Activated CD4-positive, alpha-beta T cell treated with anti-CD3 and anti-CD28 coated beads for 36 hours (primary cell): ENCODE measurements around the gene COQ6. TPM values are rescaled to one million over a fixed set of nuclear protein-coding genes. Genes with fewer than 3 reads are reported as not detected.
"Not testable (repeated sequence)": the region's sequence is repeated elsewhere in the genome, so short reads cannot be mapped to it uniquely, and the experiment has no call there.

Experiments used
- ATAC-seq: fragments of 200-7000 bp; cut with Tn5 transposase; one replicate; pipeline ENCODE4 v1.10.0; 2021; ENCODE audit warnings: mild to moderate bottlenecking, moderate library complexity
- CTCF ChIA-PET: fragments of 350-600 bp; sonication (Branson Sonifier 250); formaldehyde crosslinking; loops from one replicate; lab custom pipeline; 2021; ENCODE audit warnings: antibody characterized with exemption; lab: Charles Lee
- POLR2A ChIA-PET: fragments of 350-600 bp; sonication (Branson Sonifier 250); formaldehyde crosslinking; loops from one replicate; lab custom pipeline; 2021; ENCODE audit warnings: antibody characterized with exemption, inconsistent platforms; lab: Charles Lee
- DNase-seq: peaks from one replicate; pipeline ENCODE4 v3.0.0-alpha.2; 2020
- H3K27ac Mint-ChIP-seq: one replicate; pipeline ENCODE4 v1.8.0; 2021; ENCODE audit warnings: mixed read lengths
- H3K27me3 Mint-ChIP-seq: one replicate; pipeline ENCODE4 v1.8.0; 2021; ENCODE audit warnings: mixed read lengths
- H3K36me3 Mint-ChIP-seq: one replicate; pipeline ENCODE4 v1.8.0; 2021; ENCODE audit warnings: low read depth, mixed read lengths
- H3K4me1 Mint-ChIP-seq: one replicate; pipeline ENCODE4 v1.8.0; 2021; ENCODE audit warnings: mixed read lengths
- H3K4me3 Mint-ChIP-seq: one replicate; pipeline ENCODE4 v1.8.0; 2021; ENCODE audit warnings: mild to moderate bottlenecking, moderate library complexity, mixed read lengths
- H3K9me3 Mint-ChIP-seq: one replicate; pipeline ENCODE4 v1.8.0; 2021; ENCODE audit warnings: low read depth, mixed read lengths
- intact Hi-C, 2 experiments: fragments of 100-400 bp; cut with DNase I in 1 of 2; cut with micrococcal nuclease in 1 of 2; formaldehyde crosslinking; loops; one replicate each; pipeline versions ENCODE4 v1.14.2 to v1.15.1; 2022 to 2024; cut with DNase I, micrococcal nuclease
- total RNA-seq, 2 experiments: library from RNA; stranded (reverse); gene quantifications; one replicate each; pipeline ENCODE4 v1.2.3, GENCODE V29; 2021

The COQ6 gene
- 10 to 100 TPM; 14.1 to 17.0 TPM for total RNA-seq

- ATAC-seq (peak; percentile 96), DNase-seq (peak; percentile 95)
- H3K4me3 Mint-ChIP-seq = peak within 1 kb of the TSS; percentile 91
- intact Hi-C loops = loop anchor here (1.0 to 5.0 kb wide), 14 partner anchors 64 to 892 kb away; partner anchors contain the start of genes ALDH6A1 (in 2 of the 2), BBOF1 (in 2 of the 2), ENTPD5 (in 2 of the 2) and LIN52 (in 2 of the 2)
- H3K27me3 Mint-ChIP-seq = no peaks in the 10 kb centered on the region
- peak within 1 kb of the TSS; percentile 88 for H3K27ac Mint-ChIP-seq
- H3K36me3 Mint-ChIP-seq = peaks cover 4% of the 10 kb centered on the region
- CTCF ChIA-PET = interaction anchor here (0.6 to 1.0 kb wide), 7 partner anchors 8 to 564 kb away, joined by 3 to 4 read pairs (median 3); partner anchors contain the start of gene PTGR2
- POLR2A ChIA-PET = interaction anchor here (0.6 to 1.0 kb wide), 3 partner anchors 14 to 99 kb away, joined by 3 to 4 read pairs (median 3); partner anchors contain the start of genes BBOF1, ENTPD5 and PTGR2
- peaks cover 14% of the 10 kb centered on the region for H3K4me1 Mint-ChIP-seq
- H3K9me3 Mint-ChIP-seq = no peaks in the 10 kb centered on the region
Measured at GRCh38 chr14:73949752-73950734, at the start of gene COQ6, which contains the start of gene FAM161B. Gene COQ6, plus strand, starts transcription at chr14:73950302. Its CDS starts 31 bp downstream, at chr14:73950333. Gene FAM161B, minus strand, starts transcription at chr14:73950094. Its CDS starts 68 bp downstream, at chr14:73950026.

- Mint-ChIP-seq H3K27me3 (no peaks in the 10 kb centered on the region), H3K27ac (no peak overlapping the region), H3K4me3 (no peak overlapping the region), H3K4me1 (no peaks in the 10 kb centered on the region), H3K36me3 (peaks cover 46% of the 10 kb centered on the region), H3K9me3 (no peaks in the 10 kb centered on the region)
- intact Hi-C loops = no loop called here
- ChIA-PET POLR2A (no interaction called here), CTCF (no interaction called here)
- DNase-seq = no peak
- no peak for ATAC-seq
Measured at GRCh38 chr14:73903028-73903427, 47.1 kb upstream of the COQ6 start.

- ATAC-seq = no peak
- ChIA-PET POLR2A (no interaction called here), CTCF (no interaction called here)
- DNase-seq = no peak
- intact Hi-C loops = no loop called here
- Mint-ChIP-seq H3K4me3 (no peak overlapping the region), H3K4me1 (peaks cover 7% of the 10 kb centered on the region), H3K36me3 (peaks cover 75% of the 10 kb centered on the region), H3K27me3 (no peaks in the 10 kb centered on the region), H3K27ac (peak overlapping the region; percentile 37), H3K9me3 (peaks cover 5% of the 10 kb centered on the region)
Measured at GRCh38 chr14:73909681-73910080, 40.4 kb upstream of the COQ6 start.

- intact Hi-C loops = no loop called here
- ChIA-PET POLR2A (no interaction called here), CTCF (interaction anchor here (0.9 kb wide), 1 partner anchor 280 kb away, joined by 3 read pairs; no protein-coding TSS in a partner anchor)
- no peaks in the 10 kb centered on the region for H3K27me3 Mint-ChIP-seq
- peaks cover 63% of the 10 kb centered on the region for H3K36me3 Mint-ChIP-seq
- H3K4me1 Mint-ChIP-seq = peaks cover 7% of the 10 kb centered on the region
- no peak for DNase-seq
- no peak for ATAC-seq
- no peak overlapping the region for H3K4me3 Mint-ChIP-seq
- H3K9me3 Mint-ChIP-seq = peaks cover 5% of the 10 kb centered on the region
- no peak overlapping the region for H3K27ac Mint-ChIP-seq
Measured at GRCh38 chr14:73913256-73913655, 36.8 kb upstream of the COQ6 start.

GRCh38 chr14:73916324-73916723 lies 33.8 kb upstream of the COQ6 start:
- Mint-ChIP-seq H3K4me1 (peaks cover under 1% of the 10 kb centered on the region), H3K36me3 (peaks cover 52% of the 10 kb centered on the region), H3K9me3 (peaks cover under 1% of the 10 kb centered on the region), H3K27ac (no peak overlapping the region), H3K4me3 (no peak overlapping the region), H3K27me3 (no peaks in the 10 kb centered on the region)
- no peak for ATAC-seq
- ChIA-PET POLR2A (no interaction called here), CTCF (interaction anchor here (0.5 to 1.2 kb wide), 2 partner anchors 19 to 1118 kb away, joined by 3 read pairs; no protein-coding TSS in a partner anchor)
- intact Hi-C loops = no loop called here
- no peak for DNase-seq

GRCh38 chr14:73919457-73919856 lies 30.6 kb upstream of the COQ6 start:
- H3K27me3 Mint-ChIP-seq, DNase-seq, H3K27ac Mint-ChIP-seq, POLR2A ChIA-PET, H3K4me3 Mint-ChIP-seq, H3K4me1 Mint-ChIP-seq, H3K9me3 Mint-ChIP-seq, intact Hi-C loops, ATAC-seq: not testable (repeated sequence)
- CTCF ChIA-PET = interaction anchor here (1.4 kb wide), 1 partner anchor 16 kb away, joined by 3 read pairs; no protein-coding TSS in a partner anchor
- peaks cover 39% of the 10 kb centered on the region for H3K36me3 Mint-ChIP-seq

GRCh38 chr14:73924337-73924736 lies 25.8 kb upstream of the COQ6 start:
- DNase-seq (no peak), ATAC-seq (no peak)
- Mint-ChIP-seq H3K36me3 (peaks cover 65% of the 10 kb centered on the region), H3K4me3 (no peak overlapping the region), H3K4me1 (no peaks in the 10 kb centered on the region), H3K27me3 (no peaks in the 10 kb centered on the region), H3K27ac (no peak overlapping the region), H3K9me3 (no peaks in the 10 kb centered on the region)
- CTCF ChIA-PET = interaction anchor here (1.1 kb wide), 1 partner anchor 19 kb away, joined by 3 read pairs; no protein-coding TSS in a partner anchor
- intact Hi-C loops = no loop called here
- POLR2A ChIA-PET = no interaction called here

- Mint-ChIP-seq H3K36me3 (peaks cover 17% of the 10 kb centered on the region), H3K9me3 (no peaks in the 10 kb centered on the region), H3K27ac (no peak overlapping the region), H3K4me1 (peaks cover 4% of the 10 kb centered on the region), H3K4me3 (no peak overlapping the region), H3K27me3 (no peaks in the 10 kb centered on the region)
- intact Hi-C loops = no loop called here
- ATAC-seq (no peak), DNase-seq (no peak)
- CTCF ChIA-PET = interaction anchor here (0.6 to 1.3 kb wide), 14 partner anchors 8 to 900 kb away, joined by 3 to 6 read pairs (median 3); partner anchors contain the start of genes COQ6 and FAM161B
- POLR2A ChIA-PET = interaction anchor here (1.3 kb wide), 1 partner anchor 14 kb away, joined by 4 read pairs; the partner anchor contains the start of genes COQ6 and FAM161B
Measured at GRCh38 chr14:73935666-73936065, 14.4 kb upstream of the COQ6 start.

- H3K27ac Mint-ChIP-seq = no peak overlapping the region
- H3K4me1 Mint-ChIP-seq = no peaks in the 10 kb centered on the region
- ATAC-seq (no peak), DNase-seq (no peak)
- H3K27me3 Mint-ChIP-seq = no peaks in the 10 kb centered on the region
- intact Hi-C loops = no loop called here
- ChIA-PET CTCF (interaction anchor here (0.7 to 1.3 kb wide), 3 partner anchors 20 to 105 kb away, joined by 4 read pairs; no protein-coding TSS in a partner anchor), POLR2A (no interaction called here)
- H3K4me3 Mint-ChIP-seq = no peak overlapping the region
- H3K36me3 Mint-ChIP-seq = peaks cover 14% of the 10 kb centered on the region
- no peaks in the 10 kb centered on the region for H3K9me3 Mint-ChIP-seq
Measured at GRCh38 chr14:73936548-73936947, 13.6 kb upstream of the COQ6 start.

GRCh38 chr14:73937012-73937411 lies 13.1 kb upstream of the COQ6 start:
- Mint-ChIP-seq H3K9me3 (no peaks in the 10 kb centered on the region), H3K4me3 (no peak overlapping the region), H3K4me1 (no peaks in the 10 kb centered on the region), H3K27me3 (no peaks in the 10 kb centered on the region), H3K27ac (no peak overlapping the region), H3K36me3 (peaks cover 11% of the 10 kb centered on the region)
- DNase-seq = no peak
- ChIA-PET POLR2A (no interaction called here), CTCF (interaction anchor here (0.7 to 1.3 kb wide), 2 partner anchors 20 to 67 kb away, joined by 4 read pairs; no protein-coding TSS in a partner anchor)
- no peak for ATAC-seq
- intact Hi-C loops = no loop called here

- Mint-ChIP-seq H3K4me3 (no peak overlapping the region), H3K27ac (no peak overlapping the region), H3K36me3 (no peaks in the 10 kb centered on the region), H3K4me1 (peaks cover 2% of the 10 kb centered on the region), H3K9me3 (no peaks in the 10 kb centered on the region), H3K27me3 (no peaks in the 10 kb centered on the region)
- no peak for DNase-seq
- ATAC-seq = no peak
- CTCF ChIA-PET = interaction anchor here (0.5 to 1.5 kb wide), 4 partner anchors 10 to 272 kb away, joined by 3 to 5 read pairs (median 4); no protein-coding TSS in a partner anchor
- POLR2A ChIA-PET = no interaction called here
- intact Hi-C loops = no loop called here
Measured at GRCh38 chr14:73942180-73942579, 7.9 kb upstream of the COQ6 start.
